Tibial artery (tissue), 4 donors: ENCODE data around the gene KCTD19.

Experiments
- DNase-seq, 2 donors: peaks; one replicate each; pipeline ENCODE4 v3.0.0-alpha.2; 2019
- H3K27ac ChIP-seq, 2 donors: fragments of 200-600 bp; sonication (generic) in 1 of 2; 1 replicate in 1 of 2; 2 replicates in 1 of 2; pipeline ENCODE4 v1.5.1; 2018 to 2019; ENCODE audit warnings: mild to moderate bottlenecking in 1 of 2
- H3K27me3 ChIP-seq, 2 donors: fragments of 200-600 bp; sonication (generic) in 1 of 2; one replicate each; pipeline versions ENCODE4 v1.5.1 to v1.6.0; 2016 to 2019
- H3K36me3 ChIP-seq, 3 donors: fragments of 200-600 bp; sonication (generic) in 2 of 3; one replicate each; pipeline ENCODE4 v1.5.1; 2016 to 2019; ENCODE audit warnings: mild to moderate bottlenecking in 2 of 3
- H3K4me1 ChIP-seq, 4 donors: fragments of 200-600 bp; sonication (generic) in 2 of 4; 1 replicate in 3 of 4; 2 replicates in 1 of 4; pipeline ENCODE4 v1.5.1; 2016 to 2019
- H3K4me3 ChIP-seq, 2 donors: fragments of 200-600 bp; sonication (generic) in 1 of 2; 1 replicate in 1 of 2; 2 replicates in 1 of 2; pipeline ENCODE4 v1.5.1; 2018 to 2019; ENCODE audit warnings: mild to moderate bottlenecking in 2 of 2
- H3K9me3 ChIP-seq, 3 donors: fragments of 200-600 bp; sonication (generic) in 1 of 3; one replicate each; pipeline ENCODE4 v1.5.1; 2016 to 2019
- intact Hi-C: fragments of 100-400 bp; cut with DNase I; formaldehyde crosslinking; loops from one replicate; pipeline ENCODE4 v1.15.0; 2023; ENCODE audit warnings: low total_unique reads
- TF ChIP-seq, protein P1 (sequence below), 2 experiments: fragments of 200-600 bp in 1 of 2; fragments of 450-650 bp in 1 of 2; IDR thresholded peaks; one replicate each; pipeline ENCODE4 v1.5.1; 2017 to 2019; ENCODE audit warnings: antibody characterized with exemption in 2 of 2, mild to moderate bottlenecking in 1 of 2, moderate library complexity in 1 of 2

Gene KCTD19

DNA sequence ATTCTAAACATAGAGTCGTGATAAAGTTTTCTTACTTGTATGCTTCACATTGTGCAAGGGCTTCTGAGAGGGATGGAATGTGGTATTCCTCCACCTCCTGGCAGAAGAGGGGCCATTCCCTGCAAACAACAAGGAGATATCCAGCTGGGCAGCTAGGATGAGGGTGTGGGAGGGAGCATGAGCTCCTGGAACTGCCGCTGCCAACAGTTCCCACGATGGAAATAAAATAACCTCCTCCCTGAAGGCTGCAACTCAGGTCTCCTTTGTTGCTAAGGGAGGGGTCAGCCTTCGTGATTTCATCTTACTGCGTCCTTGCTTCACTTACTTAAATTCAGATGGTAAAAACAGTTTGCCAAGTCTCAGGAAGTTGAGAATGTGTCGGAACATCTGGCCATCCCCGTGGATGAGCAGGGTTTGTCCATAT lies 31.6 kb downstream of the KCTD19 start:
- no peak for DNase-seq
- Histone ChIP-seq H3K27me3 (no peaks in the 10 kb centered on the region), H3K9me3 (no peaks in the 10 kb centered on the region), H3K36me3 (no peaks in the 10 kb centered on the region), H3K4me1 (no peaks in the 10 kb centered on the region), H3K4me3 (no peak overlapping the region), H3K27ac (no peak overlapping the region)
- TF ChIP-seq, protein P1, sequence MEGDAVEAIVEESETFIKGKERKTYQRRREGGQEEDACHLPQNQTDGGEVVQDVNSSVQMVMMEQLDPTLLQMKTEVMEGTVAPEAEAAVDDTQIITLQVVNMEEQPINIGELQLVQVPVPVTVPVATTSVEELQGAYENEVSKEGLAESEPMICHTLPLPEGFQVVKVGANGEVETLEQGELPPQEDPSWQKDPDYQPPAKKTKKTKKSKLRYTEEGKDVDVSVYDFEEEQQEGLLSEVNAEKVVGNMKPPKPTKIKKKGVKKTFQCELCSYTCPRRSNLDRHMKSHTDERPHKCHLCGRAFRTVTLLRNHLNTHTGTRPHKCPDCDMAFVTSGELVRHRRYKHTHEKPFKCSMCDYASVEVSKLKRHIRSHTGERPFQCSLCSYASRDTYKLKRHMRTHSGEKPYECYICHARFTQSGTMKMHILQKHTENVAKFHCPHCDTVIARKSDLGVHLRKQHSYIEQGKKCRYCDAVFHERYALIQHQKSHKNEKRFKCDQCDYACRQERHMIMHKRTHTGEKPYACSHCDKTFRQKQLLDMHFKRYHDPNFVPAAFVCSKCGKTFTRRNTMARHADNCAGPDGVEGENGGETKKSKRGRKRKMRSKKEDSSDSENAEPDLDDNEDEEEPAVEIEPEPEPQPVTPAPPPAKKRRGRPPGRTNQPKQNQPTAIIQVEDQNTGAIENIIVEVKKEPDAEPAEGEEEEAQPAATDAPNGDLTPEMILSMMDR (IDR thresholded peaks at IDR 0.05) = no peak
- intact Hi-C loops = no loop called here

DNA sequence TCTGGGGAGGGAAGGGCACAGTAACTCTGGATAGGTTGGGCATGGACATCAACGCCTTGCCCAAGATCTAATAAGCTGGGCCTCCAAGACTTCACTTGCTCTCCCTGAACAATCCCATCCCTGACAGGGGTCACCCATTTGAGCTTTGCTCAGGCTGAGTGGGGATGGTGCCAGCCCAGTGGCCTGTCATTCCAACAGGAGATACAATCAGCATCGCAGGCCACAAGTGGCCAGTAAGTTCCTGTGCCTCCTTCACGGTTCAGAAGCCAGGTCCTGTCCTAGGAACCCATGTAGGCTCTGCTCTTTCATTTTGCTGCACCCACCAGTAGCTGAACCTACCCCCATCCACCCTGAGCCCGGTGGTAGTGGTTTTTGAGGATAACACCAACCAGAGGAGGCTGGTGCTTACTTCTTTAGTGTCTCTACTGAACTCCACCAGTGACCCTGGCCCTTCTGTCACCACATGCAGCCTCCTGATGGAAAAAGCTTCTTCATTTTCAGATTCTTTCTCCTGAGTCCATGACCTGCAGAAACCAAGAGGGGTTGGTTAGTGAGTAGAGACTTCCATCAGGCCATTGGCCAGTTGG lies 32.3 kb downstream of the KCTD19 start:
- H3K27me3 ChIP-seq = no peaks in the 10 kb centered on the region
- no peaks in the 10 kb centered on the region for H3K4me1 ChIP-seq
- no peaks in the 10 kb centered on the region for H3K36me3 ChIP-seq
- H3K27ac ChIP-seq = no peak overlapping the region
- H3K9me3 ChIP-seq = no peaks in the 10 kb centered on the region
- TF ChIP-seq, protein P1 (IDR thresholded peaks at IDR 0.05) = no peak
- DNase-seq = no peak
- H3K4me3 ChIP-seq = no peak overlapping the region
- intact Hi-C loops = no loop called here

DNA sequence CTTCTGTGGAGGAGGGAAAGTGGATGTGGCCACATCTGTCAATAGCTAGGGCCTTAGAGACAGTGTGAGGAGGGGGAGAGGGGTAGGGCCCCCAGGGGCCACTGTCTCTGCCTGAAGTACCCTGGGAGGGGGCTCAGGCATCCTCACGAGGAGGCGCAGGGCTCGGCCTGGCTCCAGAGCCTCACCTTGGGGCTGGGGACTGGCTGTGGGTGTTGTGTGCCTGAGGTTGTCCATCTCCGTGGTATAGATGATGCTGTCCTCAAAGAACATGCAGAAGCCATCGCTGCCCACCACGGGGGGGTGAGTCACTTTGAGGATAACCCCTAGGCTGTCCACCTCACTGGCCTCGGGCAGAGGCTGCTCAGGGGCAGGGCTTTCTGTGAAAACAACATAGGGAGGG lies 35.1 kb downstream of the KCTD19 start:
- Histone ChIP-seq H3K4me3 (no peak overlapping the region), H3K4me1 (no peaks in the 10 kb centered on the region), H3K27me3 (no peaks in the 10 kb centered on the region), H3K36me3 (peaks cover 0 to 21% (median 0%) of the 10 kb centered on the region in 3 donors), H3K27ac (no peak overlapping the region), H3K9me3 (no peaks in the 10 kb centered on the region)
- no peak for DNase-seq
- intact Hi-C loops = no loop called here
- TF ChIP-seq, protein P1 (IDR thresholded peaks at IDR 0.05) = no peak

DNA sequence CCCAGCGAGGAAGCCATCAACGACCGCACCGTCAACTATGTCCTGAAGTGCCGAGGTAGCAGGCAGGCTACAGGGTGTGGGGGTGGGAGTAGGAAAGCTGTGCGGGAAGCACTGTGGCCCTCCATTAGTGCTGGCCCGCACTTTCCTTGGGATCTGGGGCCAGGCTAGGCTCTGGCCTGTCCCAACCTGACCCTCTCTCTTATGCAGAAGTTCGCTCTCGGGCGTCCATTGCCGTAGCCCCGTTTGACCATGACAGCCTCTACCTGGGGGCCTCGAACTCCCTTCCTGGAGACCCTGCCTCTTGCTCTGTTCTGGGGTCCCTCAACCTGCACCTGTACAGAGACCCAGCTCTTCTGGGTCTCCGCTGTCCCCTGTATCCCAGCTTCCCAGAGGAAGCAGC lies 38.6 kb downstream of the KCTD19 start:
- no peak for DNase-seq
- TF ChIP-seq, protein P1 (IDR thresholded peaks at IDR 0.05) = no peak
- H3K4me1 ChIP-seq = peaks cover 0 to 7% (median 3%) of the 10 kb centered on the region in 4 donors
- H3K27ac ChIP-seq = no peak overlapping the region
- no peaks in the 10 kb centered on the region for H3K27me3 ChIP-seq
- no peaks in the 10 kb centered on the region for H3K9me3 ChIP-seq
- H3K4me3 ChIP-seq = no peak overlapping the region
- intact Hi-C loops = no loop called here
- H3K36me3 ChIP-seq = peaks cover 0 to 34% (median 0%) of the 10 kb centered on the region in 3 donors

DNA sequence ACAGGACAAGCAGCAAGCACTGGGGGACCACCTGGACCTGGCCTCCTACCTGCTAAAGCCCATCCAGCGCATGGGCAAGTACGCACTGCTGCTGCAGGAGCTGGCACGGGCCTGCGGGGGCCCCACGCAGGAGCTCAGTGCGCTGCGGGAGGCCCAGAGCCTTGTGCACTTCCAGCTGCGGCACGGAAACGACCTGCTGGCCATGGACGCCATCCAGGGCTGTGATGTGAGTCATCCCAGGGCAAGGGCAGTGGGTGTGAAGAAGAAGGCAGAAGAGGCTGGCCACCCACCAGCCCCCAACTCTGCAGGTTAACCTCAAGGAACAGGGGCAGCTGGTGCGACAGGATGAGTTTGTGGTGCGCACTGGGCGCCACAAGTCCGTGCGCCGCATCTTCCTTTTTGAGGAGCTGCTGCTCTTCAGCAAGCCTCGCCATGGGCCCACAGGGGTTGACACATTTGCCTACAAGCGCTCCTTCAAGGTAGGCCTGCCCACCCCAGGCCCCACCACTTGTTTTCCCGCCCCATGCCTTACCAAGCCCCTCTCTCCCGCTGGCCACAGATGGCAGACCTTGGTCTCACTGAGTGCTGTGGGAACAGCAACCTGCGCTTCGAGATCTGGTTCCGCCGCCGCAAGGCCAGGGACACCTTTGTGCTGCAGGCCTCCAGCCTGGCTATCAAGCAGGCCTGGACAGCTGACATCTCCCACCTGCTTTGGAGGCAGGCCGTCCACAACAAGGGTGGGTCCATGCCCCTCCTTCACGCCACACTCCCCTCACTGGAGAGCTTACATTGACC lies 39.9 kb downstream of the KCTD19 start:
- no peak for DNase-seq
- TF ChIP-seq, protein P1 (IDR thresholded peaks at IDR 0.05) = no peak
- Histone ChIP-seq H3K27ac (no peak overlapping the region), H3K4me3 (no peak overlapping the region), H3K36me3 (peaks cover 0 to 43% (median 0%) of the 10 kb centered on the region in 3 donors), H3K27me3 (no peaks in the 10 kb centered on the region), H3K9me3 (no peaks in the 10 kb centered on the region), H3K4me1 (peaks cover 0 to 7% (median 3%) of the 10 kb centered on the region in 4 donors)
- intact Hi-C loops = no loop called here
